KOPT-K1 (cell line): ENCODE measurements around the gene CDC42BPG.
A peak's percentile ranks its signal among the peaks of the same experiment; 100 is the strongest.
"Not testable (repeated sequence)": the region's sequence is repeated elsewhere in the genome, so short reads cannot be mapped to it uniquely, and the experiment has no call there.

Source experiments
- H3K27ac ChIP-seq: fragments of 200-600 bp; sonication (generic); 2 replicates; pipeline ENCODE4 v1.5.1; 2016; ENCODE audit warnings: antibody characterized with exemption, mild to moderate bottlenecking, low read depth, low read length; ENCODE audit not compliant: poor library complexity, severe bottlenecking
- H3K36me3 ChIP-seq: fragments of 200-600 bp; sonication (generic); 2 replicates; pipeline ENCODE4 v1.5.1; 2017; ENCODE audit warnings: antibody characterized with exemption, mild to moderate bottlenecking, low read length, moderate library complexity; ENCODE audit not compliant: insufficient read depth
- H3K9me3 ChIP-seq: fragments of 200-600 bp; sonication (generic); 2 replicates; pipeline ENCODE4 v1.5.1; 2017; ENCODE audit warnings: antibody characterized with exemption, low read length, mild to moderate bottlenecking; ENCODE audit not compliant: insufficient read depth, poor library complexity, severe bottlenecking

CDC42BPG gene

DNA sequence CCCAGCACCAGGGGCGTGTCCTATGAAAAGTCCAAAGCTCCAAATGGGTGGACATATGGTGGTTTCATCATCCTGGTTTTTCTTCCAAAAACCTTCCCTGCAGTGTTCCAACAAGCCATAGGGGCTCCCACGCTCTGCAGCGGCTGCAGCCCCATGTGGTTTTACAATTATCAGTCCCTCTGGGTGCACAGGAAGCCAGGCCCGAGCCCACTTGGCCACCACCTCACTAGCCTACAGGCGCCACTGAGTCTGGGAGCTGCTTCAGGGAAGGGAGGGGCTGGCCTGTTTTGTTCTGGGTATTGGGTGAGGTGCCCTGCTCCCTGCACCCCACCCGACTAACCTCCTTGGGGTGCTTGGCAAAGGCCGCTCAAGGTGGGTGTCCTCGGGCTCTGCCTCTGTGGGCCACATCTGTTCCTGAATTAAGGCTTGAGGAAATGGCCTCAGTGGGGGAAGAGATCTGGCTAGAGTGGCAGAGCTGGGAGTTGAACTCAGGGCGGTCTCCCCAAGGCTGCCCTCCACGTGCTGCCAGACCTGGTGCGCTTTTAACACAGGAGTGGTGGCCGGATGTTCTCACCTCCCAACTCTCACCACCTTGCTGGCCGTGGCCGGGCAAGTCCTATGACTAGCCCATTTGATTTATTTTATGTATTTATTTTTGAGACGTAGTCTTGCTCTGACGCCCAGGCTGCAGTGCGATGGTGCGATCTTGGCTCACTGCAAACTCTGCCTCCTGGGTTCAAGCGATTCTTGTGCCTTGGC lies 5.3 kb upstream of the CDC42BPG start:
- H3K27ac ChIP-seq, result peak overlapping the region; percentile 53
- no peaks in the 10 kb centered on the region for H3K9me3 ChIP-seq

DNA sequence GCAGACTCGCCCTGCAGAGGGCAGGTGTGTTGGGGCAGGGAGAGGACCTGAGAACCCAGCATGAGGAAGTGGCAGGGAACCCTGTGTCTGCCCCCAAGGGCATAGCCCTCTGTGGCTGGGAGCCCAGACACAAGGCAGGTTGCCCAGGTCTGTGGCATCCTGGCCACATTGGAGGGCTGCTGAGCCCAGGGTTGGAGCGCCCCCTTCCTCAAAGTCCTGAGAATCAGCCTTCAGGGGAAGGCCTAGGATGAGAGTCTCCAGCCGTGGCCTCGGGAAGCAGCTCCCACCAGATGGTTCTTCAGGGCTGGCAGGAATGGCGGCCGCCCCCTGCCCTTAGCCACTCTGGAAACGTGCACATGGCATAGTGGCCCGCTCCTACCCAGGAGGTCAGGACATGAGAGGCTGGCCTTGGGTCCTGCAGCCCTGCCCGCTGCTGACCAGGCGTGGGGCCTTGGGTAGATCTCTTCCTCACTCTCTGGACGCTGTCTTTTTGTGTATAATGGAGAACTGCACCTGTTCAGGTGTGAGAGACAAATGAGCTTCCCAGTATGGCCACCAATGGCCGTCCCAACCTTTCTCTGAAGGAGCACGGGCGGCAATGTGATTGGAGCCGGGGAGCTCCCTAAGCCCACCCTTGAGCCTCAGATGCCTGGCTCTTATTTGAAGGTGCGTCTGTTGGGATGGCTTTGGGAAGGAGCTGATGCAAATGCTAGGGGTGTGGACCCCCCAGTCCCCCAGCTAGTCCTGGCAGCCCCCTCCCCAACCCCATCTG lies 4.6 kb upstream of the CDC42BPG start:
- H3K9me3 ChIP-seq, result no peaks in the 10 kb centered on the region
- peaks cover 16% of the 10 kb centered on the region; the same call in 1 of the 2 replicates for H3K36me3 ChIP-seq
- H3K27ac ChIP-seq, result peak overlapping the region; percentile 53

More for the DNA sequence above, 5.3 kb upstream of the CDC42BPG start:
- peaks cover 24% of the 10 kb centered on the region for H3K36me3 ChIP-seq

DNA sequence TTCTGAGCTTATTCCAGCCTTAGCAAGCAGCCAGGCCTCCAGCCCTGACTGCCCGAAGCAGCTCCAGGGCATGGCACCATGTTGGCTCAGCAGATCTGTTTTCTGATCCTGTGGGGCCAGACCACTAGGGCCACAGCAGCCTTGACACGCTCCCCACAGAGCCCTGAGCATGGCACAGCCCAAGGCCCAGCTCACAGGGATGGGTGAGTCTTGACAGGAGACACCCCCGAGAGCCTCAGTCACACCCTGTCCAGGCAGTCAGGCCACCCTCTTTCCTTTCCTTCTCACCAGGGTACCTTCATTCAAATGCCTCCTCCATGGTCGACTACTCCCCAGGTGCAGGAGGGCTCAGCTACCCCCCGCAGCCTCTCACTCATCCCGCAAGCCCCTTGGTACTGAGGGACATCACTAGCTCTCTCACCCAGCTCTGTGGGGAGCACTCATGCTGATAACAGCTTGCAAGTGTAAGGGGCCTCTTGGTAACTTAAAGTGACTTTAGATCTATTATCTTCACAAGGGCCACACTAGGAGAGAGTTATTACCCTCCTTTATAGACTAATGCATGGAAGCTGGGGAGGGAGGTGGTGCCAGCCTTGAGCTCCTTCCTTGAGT lies 3.9 kb upstream of the CDC42BPG start:
- H3K27ac ChIP-seq, result peak overlapping the region; percentile 53
- peaks cover 9% of the 10 kb centered on the region; the same call in 1 of the 2 replicates for H3K36me3 ChIP-seq
- no peaks in the 10 kb centered on the region for H3K9me3 ChIP-seq

DNA sequence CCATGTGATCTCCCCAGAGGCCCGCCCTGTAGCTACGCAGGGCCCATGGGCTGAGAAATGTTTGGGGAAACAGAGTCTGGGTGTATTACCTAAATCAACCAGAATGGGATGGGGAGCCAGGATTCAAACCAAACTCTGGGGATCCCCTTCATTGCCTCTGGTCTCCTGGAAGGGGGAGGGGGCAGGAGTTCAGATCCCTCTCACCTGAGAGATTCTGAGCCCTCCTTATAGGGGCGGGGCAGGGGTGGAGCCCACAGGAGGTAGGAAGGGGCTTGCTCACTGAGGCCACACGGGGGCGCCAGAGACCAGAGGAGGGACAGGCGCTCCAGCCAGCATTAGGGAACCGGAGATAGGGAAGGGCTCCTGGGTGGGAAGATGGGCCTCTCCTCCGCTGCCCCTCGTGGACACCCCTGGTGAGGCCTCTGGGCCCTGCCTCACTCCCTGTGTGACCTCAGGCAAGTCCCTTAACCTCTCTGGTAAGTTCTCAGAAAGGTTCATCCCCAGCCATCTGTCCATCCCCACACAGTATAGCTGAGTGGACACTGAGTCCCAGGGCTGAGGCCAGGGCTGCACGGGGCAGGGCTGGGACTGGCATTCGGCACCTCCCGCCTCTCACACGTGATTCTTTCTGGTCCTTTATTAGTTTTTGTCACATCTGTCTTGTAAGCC lies 2.7 kb upstream of the CDC42BPG start:
- no peaks in the 10 kb centered on the region for H3K36me3 ChIP-seq
- no peak overlapping the region for H3K27ac ChIP-seq
- H3K9me3 ChIP-seq, result no peaks in the 10 kb centered on the region

DNA sequence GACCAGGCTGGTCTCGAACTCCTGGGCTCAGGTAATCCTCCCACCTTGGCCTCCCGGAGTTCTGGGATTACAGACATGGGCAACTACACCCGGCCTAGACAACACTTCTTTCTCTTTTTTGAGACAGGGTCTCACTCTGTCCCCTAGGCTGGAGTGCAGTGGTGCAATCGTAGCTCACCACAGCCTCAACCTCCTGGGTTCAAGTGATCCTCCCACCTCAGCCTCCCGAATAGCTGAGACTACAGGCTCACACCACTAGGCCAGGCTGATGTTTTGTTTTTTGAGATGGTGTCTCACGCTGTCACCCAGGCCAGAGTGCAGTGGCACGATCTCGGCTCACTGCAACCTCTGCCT lies 1.3 kb upstream of the CDC42BPG start:
- H3K27ac ChIP-seq, H3K36me3 ChIP-seq, H3K9me3 ChIP-seq: not testable (repeated sequence)

DNA sequence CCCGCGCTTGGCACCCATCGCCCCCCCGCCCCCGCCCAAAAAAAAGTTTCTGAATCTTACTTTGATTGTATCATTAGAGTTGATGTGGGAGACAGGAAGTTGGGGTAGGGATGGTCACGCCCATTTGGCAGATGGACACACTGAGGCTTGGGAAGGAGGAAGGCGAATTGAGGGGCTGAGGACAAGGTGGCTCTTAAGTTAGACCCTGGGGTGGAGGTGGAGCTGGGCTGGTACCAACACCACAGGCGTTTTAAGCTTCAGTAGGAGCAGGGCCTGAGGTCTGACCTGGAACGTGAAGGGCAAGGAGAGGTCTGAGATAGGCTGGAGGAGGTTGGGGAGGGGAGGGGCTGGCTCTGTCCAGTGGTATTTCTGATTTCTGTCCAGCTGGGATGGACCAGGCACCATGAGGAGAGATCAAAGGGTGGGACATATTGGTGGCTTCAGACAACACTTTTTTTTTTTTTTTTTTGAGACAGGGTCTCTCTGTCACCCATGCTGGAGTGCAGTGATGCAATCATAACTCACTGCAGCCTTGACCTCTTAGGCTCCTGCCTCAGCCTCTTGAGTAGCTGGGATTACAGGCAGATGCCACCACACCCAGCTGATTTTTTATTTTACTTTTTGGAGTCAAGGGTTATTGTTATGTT lies 799 bp upstream of the CDC42BPG start:
- Histone ChIP-seq H3K36me3 (no peaks in the 10 kb centered on the region), H3K9me3 (no peaks in the 10 kb centered on the region), H3K27ac (peak overlapping the region; percentile 45)

DNA sequence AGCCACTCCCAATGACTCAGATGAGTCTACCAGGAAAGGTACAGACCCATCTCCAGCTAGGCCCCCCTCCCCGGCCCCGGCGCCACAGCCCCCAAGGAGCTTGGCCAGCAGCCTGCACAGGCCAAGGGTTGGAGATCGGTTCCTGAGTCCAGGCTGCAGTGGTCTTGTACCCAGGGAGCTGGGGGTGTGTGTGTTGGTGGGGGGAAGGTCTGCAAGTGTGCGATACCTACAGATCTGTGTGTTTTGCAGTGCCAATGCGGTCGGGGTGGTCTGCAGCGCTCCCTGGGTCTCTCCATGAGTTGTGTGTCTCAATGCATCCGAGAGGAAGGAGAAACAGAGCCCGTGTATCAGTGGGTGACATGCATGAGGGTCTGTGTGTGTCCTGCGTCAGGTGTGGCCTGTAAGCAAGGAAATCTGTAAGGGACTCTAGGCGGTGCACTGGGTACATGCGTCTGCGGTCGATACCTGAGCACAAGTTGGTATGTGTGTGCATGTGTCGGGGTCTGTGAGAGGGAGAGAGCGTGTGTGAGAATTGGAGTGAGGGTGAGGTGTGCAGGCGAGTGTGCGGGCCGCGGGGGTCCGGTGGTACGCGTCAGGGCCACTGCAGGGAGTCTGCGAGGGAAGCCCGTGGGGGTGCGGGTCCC lies 645 bp downstream of the CDC42BPG start:
- Histone ChIP-seq H3K36me3 (no peaks in the 10 kb centered on the region), H3K27ac (no peak overlapping the region), H3K9me3 (no peaks in the 10 kb centered on the region)

DNA sequence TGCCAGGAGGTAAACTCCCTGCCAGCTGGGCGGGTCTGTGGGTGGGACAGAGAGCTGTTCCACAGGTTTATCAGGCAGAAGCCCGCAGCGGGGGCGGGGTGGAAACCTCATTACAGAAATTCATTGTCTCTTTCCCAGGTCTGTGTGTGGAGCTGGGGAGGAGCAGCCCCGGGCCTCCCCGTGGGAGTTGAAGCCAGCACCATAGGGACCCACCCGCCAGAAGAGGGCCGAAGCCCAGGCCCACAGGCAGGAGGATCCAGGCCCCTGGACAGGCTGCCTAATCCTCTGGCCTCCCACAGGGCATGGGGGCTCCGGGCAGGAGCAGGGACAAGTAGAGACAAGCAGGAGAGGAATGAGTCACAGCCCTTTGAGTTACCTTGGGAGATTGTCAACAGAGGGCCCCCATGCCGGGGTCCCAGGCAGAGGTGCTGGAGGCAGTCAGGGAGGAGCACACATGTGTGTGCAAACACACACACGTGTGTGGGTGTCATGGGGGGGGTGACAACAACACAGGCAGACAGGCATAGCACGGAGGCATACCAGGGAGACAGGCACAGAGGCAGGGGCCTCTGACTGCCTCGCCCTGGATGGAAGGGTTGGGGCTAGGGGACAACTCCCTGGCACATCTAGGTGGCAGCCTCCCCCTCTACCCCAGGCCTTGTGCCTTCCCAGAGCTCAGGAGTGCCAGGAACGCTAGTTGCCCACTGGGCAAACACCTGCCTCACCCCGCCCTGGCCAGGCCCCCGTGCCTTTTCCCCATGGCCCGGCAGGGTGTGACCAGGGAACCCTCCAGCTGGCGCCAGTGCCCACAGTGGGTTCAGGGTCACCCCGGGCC lies 1.4 kb downstream of the CDC42BPG start:
- H3K27ac ChIP-seq, result no peak overlapping the region

DNA sequence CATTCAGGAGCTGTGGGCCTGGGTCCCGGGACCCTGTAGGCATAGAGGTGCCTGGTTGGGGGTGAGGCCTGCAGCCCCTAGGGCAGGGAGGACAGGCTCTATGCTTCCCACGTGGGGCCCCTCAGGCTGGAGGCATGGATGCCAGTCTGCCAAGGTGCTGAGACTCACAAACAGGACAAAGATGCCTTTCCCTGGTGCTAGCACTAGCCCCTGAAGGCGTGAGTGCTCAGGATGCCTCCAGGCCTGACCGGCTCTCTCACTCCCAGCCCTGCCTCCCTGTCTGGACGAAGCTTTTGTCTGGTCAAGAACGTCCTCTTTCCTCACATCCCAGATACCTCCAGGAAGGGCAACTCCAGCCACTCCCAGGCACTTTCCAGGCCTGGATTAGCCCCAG lies 2.1 kb downstream of the CDC42BPG start:
- Histone ChIP-seq H3K9me3 (no peaks in the 10 kb centered on the region), H3K27ac (no peak overlapping the region), H3K36me3 (no peaks in the 10 kb centered on the region)

More for the DNA sequence above, 1.4 kb downstream of the CDC42BPG start:
- Histone ChIP-seq H3K9me3 (no peaks in the 10 kb centered on the region), H3K36me3 (no peaks in the 10 kb centered on the region)

DNA sequence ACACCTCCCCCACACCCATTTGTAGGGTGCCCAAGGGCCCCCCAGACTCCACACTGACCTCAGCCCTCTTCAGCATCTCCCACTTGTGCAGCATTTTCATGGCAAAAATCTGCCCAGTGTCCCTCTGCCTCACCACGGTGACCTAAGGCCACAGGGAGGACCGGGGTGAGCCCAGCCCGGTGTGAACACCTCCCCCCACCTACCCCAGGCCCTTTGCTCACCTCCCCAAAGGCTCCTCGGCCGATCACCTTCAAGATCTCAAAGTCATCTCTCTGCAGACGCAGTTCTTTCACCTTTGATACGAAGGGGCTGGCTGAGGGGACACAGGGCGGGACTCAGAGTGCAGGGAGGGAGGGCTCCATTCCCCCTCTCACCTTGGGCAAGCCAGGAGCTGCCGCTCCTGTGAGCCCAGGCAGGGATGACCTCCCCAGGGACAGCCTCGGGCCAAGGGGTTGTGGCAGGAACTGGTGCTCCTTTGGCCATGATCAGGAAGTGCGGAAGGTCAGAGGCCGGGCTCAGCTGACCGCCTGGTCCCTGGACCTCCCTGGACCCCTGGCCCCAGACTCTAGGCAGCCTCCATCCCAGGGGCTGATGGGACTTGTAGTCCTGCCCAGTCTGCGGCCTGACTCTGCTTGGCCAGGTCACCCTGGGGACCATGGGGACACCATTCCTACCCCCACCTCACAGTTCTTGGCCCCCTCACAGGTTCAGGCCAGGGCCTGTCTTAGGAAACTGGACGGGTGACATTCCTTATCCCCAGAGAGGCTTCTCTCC lies 2.7 kb downstream of the CDC42BPG start:
- Histone ChIP-seq H3K27ac (no peak overlapping the region), H3K36me3 (no peaks in the 10 kb centered on the region), H3K9me3 (no peaks in the 10 kb centered on the region)

DNA sequence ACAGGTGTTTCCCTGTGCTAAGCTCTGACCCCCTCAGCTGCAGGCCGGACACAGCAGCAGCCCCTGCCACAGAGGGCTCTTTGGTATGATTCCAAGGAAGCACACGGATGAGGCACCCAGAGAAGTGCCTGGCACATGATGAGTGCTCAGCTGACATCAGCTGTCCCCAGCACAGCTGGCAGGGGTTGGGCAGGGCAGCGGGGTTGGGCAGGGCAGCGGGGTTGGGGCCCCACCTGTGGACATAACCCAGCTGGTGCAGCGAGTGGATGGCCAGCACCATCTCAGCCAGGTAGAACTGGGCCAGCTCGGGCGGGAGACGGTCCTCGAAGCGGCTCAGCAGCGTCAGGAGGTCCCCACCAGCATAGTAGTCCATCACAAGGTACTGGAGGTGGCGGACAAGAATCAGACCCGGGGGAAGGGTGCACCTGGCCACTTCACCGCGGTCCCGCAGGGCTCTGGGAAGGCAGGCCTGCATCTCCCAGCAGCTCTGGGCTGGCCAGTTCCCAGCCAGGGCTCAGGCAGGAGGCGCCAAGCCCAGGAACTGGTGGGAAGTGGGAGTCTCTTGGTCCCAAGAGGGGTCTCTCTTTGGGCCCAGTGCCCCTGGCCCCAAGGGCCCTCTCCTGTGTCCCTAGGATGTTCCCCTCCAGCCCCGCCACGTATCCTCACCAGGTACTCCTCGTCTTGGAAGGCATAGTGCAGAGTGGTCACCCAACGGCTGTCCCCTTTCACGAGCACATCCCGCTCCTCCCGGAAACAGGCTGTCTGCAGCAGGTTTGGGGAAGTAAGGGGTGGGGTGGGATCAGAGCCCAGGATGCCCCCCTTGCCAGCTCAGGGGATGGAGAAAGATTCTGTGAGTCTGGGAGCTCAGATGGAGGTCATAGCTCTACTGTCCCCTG lies 4.3 kb downstream of the CDC42BPG start:
- H3K9me3 ChIP-seq, result no peaks in the 10 kb centered on the region
- H3K27ac ChIP-seq, result no peak overlapping the region
- no peaks in the 10 kb centered on the region for H3K36me3 ChIP-seq

DNA sequence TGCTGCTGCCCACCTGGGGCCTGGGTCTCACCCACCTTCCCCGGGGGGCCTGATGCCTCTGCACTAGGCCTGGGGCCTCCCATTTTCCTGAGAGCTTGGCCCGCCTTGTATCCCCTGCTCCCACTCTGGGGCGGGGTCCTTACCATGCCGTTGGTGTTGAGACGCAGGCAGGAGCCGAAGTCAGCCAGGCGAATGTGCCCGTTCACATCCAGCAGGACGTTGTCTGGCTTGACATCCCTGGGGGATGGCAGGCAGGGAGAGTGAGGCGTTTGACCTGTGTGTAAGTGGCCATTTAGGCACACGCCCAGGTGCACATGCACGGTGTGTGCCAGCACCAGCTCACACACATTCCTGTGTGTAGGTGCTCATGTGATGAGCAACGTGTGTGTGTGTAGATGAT lies 5.1 kb downstream of the CDC42BPG start:
- H3K36me3 ChIP-seq, result no peaks in the 10 kb centered on the region
- H3K9me3 ChIP-seq, result no peaks in the 10 kb centered on the region
- H3K27ac ChIP-seq, result no peak overlapping the region
